Erythroblast (primary cell): ENCODE results near the gene ATP2B1.

Experiments
- GATA1 ChIP-seq: IDR thresholded peaks from 2 replicates; pipeline ENCODE4 v1.6.1; 2011; ENCODE audit warnings: low read depth, mild to moderate bottlenecking, control low read depth, low read length, moderate library complexity
- POLR2A ChIP-seq: IDR thresholded peaks from 2 replicates; pipeline ENCODE4 v1.6.1; 2011; ENCODE audit warnings: mild to moderate bottlenecking, low read length

DNA sequence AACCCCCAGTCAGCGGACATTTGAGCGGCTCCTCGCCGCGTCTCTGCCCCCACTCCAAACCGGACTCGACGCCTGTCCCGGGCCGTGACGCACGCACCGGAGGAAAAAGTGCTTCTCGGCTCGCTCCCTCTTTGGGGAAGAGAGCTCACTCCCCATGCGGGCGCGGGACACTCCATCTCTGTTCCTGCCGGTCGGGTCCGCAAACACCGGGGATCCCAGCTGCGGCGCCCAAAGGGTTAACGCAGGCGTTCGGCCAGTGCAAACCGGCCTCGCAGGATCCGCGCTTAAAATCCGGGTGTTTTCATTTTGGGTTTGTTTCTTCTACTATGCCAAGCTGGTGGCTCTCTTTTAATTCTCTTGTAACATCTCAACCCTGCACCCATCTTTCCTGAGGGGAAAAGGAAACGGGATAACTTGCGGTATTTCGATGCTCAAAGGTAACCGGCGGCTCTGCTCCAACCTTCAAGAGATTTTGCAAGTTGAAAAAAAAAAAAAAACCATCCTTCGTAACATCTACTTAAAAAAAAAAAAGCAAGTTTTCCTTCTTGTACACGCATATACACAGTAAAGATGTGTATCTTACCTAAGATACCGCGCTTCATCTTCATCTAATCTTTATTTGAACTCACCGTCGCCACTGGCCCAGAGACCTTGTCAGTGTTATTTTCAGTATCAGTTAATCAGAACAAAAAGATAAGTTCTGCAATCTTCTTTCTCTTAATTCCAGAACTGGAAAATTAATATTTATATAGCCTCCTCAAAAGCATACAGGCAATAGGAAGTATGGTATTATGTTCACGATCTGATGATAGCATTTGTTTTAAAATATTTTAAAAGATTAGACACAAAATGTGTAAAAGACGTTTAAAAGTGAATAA lies 1.6 kb upstream of the ATP2B1 start:
- TF ChIP-seq POLR2A (no peak), GATA1 (no peak)
